Activated CD4-positive, alpha-beta T cell treated with anti-CD3 and anti-CD28 coated beads, Interleukin-2, Interleukin-4, amounts not matched to agents 100 ng/mL and 50 ng/mL, durations not matched to agents 16 hours and 8 hours (primary cell): ENCODE data around the gene STOML2.
"Not testable (repeated sequence)": the region's sequence is repeated elsewhere in the genome, so short reads cannot be mapped to it uniquely, and the experiment has no call there.

Experiments
- DNase-seq: peaks from one replicate; pipeline ENCODE4 v3.0.0-alpha.2; 2020; ENCODE audit warnings: low spot score

The STOML2 gene, protein sequence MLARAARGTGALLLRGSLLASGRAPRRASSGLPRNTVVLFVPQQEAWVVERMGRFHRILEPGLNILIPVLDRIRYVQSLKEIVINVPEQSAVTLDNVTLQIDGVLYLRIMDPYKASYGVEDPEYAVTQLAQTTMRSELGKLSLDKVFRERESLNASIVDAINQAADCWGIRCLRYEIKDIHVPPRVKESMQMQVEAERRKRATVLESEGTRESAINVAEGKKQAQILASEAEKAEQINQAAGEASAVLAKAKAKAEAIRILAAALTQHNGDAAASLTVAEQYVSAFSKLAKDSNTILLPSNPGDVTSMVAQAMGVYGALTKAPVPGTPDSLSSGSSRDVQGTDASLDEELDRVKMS

DNA sequence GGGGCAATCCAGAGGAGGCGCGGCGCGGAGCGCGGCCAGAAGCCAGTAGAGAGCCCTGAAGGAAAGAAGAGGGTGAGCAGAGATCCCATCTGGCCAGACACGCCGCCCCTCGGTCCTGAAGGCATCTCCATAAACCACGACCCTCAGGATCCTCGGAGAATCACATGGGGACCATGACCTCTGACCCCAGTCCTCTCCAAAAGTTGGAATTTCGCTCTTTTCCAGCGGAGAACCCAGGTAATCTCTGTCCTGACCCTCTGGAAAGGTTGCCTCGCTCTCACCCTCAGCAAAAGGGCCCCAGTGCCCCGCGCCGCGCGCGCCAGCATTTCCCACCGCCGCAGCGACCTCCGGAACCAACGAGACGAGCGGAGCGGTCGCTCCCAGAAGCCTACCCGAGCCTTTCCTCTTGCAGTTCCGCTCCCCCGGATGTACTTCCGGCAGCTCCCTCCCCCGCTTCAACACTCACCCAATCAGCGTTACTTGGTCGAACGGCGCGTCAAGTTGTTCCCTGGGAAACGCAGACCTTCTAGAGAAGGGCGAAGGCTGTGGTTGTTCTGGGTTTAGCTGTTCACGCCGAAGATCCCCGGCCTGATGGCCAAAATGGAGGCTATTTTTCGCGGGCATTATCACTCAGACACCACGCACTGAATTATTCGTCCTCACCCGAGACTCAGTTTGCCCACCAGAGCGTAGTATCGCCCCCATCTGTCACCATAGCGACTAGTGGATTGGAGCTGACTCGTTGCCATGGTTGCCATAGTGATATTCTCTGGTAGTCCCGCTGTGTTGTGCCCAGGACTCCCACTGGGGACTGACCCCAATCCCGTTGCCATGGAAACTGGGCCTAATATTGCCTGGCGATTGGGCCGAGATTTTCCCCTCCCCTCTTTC is at the start of gene STOML2:
Gene STOML2 (minus strand): TSS at position 363 of the 891 bp plus-strand sequence. CDS start 37 bp downstream, at position 326.
- DNase-seq = peak; percentile 96

DNA sequence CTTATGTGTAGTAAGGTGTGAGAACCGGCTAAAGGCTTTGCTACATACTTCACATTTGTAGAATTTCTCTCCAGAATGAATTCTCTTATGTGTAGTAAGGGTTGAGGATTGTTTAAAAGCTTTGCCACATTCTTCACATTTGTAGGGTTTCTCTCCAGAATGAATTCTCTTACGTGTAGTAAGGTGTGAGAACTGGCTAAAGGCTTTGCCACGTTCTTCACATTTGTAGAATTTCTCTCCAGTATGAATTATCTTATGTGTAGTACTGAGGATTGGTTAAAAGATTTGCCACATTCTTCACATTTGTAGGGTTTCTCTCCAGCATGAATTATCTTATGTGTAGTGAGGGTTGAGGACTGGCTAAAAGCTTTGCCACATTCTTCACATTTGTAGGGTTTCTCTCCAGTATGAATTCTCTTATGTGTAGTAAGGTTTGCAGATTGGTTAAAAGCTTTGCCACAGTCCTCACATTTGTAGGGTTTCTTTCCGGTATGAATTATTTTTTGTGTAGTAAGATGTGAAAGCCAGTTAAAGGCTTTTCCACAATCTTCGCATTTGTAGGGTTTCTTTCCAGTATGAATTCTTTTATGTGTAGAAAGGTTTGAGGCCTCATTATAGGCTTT is 45.1 kb upstream of the STOML2 start:
- not testable (repeated sequence) for DNase-seq

DNA sequence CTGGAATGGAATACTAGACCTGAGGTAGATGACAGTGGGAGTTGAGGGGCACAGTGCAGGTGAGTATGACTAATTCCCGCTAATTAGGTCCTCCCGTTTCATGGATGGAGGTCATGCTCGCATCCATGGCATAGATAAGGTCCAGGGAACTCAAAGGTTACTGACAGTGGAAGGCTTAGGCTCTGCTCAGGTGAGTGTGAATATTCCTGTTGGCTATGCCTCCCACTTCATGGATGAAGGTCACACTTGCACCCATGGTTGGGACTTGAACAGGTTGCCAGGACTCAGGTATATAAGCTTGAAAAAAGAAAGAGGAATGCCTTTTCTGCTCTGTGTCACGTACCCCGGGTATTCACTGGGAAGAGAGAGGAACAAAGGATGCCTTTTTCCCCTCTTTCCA is 39.1 kb upstream of the STOML2 start:
- DNase-seq = no peak

DNA sequence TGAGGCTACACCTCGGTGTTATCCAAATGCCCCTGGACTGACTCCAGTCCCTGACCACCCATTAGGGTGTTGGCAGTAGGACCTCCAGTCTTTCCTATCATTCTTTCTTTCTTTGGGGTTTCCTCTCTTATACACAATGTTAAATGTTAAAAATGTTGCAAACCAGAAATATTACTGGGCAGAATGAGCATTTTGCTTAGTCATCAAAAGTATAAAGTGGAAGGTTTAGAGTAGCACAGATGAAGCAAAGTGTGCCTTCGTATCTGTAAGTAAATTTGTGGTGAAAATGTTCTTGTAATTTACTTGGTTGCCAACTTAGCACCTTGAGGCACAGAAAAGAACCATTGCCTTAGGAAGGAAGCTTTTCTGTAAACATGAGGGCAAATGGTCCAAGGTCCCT is 37.2 kb upstream of the STOML2 start:
- no peak for DNase-seq

DNA sequence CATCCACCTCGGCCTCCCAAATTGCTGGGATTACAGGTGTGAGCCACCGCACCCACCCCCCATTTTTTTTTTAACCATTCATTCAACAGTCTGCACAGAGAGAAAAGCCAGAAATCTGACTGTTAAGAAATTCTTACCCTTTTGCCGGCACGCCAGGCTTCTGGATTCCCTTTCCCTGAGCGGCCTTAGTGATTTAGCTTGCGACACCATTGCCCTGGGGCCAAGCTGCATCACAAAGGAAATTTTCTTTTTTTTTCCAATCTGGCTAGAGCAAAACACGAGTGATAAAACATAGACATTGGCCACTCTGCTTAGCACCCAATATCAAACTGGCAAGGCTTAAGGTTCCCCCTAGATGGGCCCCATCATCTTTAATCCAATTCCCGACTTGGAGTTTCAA is 33.9 kb upstream of the STOML2 start:
- DNase-seq = no peak

DNA sequence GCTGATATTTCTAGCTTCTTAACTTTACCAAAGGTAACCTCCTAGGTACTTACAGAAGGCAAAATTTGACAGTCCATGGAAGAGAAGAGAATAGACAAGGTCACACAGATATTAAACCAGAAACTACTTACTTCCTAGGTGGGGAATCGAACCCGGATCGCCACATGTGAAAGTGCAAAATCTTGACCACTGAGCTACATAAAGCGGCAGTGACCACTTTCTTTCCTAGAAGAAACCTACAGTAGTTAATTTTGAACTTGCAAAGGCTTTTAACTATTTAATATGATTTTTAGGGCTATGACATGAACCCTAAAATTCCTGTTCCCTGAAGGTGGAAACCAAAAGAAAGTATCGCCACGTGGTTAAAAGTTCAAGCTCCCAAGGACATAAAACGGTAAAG is 33.1 kb upstream of the STOML2 start:
- DNase-seq = no peak

DNA sequence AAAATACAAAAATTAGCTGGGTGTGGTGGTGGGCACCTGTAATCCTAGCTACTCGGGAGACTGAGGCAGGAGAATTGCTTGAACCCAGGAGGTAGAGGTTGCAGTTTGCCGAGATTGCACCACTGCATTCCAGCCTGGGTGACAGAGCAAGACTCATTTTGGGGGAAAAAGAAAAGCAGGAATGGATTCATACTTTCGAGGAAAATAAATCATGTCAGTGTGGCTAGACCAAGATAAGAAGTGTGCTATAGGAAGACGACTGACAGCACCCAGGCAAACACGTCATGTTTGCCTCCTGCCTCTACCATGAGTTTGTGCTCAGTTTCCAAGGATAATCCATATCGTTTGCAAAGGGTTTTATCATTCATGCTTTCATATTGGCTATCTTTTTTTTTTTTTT is 32.0 kb upstream of the STOML2 start:
- no peak for DNase-seq

DNA sequence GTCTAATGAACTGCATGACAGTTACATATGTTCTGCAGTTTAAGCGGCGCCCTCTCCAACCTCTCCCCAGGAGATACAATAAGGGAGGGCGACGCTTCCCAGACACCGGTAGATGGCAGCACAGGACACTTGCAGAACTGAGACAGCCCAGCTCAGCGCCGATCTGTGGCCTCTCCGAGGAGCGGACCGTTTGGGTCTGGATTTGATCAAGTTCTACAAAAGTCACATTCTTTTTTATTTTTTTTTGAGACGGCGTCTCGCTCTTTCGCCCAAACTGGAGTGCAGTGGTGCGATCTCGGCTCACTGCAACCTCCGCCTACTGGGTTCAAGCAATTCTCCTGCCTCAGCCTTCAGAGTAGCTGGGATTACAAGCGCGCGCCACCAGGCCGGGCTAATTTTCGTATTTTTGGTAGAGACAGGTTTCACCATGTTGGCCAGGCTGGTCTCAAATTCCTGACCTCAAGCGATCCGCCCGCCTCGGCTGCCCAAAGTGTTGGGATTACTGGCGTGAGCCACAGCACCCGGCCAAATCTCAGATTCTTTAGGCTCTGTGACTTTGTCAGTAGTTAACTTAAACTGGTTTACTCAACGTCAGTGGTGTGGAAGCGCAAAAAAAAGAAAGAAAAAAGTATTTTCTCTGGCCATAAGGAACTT is 14.1 kb upstream of the STOML2 start:
- DNase-seq = peak; percentile 92

DNA sequence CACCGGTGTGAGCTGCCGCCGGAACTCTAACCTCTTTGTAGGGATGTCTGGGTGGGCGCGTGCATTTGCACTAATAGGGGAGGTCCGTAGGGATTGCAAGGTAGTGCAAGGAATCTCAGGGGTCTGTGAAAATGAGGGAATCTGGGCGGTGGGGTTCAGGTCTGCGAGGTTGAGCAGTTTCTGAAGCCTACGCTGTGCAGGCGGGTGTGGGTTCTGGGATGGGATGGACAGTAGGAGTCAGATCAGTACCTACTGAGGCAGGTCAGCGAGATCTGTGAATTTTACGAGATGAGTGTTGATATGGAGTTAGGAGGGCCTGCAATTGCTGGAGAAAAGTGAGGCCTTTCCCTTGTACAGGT is 13.6 kb upstream of the STOML2 start:
- DNase-seq = no peak

DNA sequence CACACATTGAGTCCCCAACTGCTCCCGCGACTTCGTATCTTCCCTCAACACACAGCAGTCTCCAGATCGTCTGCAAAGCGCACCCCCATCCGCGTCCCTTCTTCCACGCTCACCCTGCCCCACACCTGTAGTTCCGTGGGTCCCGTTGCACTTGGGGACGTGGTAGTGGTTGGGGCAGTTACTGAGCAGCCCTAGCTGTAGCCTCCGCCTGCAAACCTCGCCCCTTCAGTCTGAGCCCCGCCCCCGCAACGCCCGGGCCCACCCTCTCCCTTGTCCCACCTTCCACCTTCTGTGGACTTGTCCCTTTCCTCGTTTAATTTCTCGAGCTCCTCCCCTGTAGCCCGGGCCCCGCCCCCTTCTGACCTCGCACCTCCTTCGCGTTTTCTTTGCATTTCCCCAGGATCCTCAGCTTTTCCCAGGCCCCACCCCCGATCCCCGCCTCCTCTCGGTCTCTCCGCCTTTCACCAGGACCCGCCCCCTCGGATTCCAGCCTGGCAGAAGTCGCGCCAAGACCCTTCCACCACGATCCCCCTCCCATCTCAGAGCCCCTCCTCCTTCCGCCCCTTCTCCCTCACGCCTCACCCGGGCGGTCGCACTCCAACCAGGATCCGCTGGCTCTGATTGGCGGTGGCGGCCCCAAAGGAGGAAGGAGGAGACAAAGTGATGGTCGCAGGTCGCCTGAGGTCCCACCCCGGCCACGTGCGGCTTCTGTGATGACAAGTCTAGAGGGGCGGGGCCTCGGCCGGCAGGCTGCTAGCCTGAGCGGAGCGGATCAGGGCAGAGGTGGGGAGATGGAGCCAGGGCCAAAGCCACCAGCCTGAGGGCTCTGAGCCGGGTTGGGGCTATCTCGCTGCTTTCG is 13.0 kb upstream of the STOML2 start, which contains the start of gene ATOSB:
Gene ATOSB (minus strand): TSS at position 183 of the 859 bp plus-strand sequence. CDS start 7,588 bp downstream, outside the sequence.
- DNase-seq = peak; percentile 91

DNA sequence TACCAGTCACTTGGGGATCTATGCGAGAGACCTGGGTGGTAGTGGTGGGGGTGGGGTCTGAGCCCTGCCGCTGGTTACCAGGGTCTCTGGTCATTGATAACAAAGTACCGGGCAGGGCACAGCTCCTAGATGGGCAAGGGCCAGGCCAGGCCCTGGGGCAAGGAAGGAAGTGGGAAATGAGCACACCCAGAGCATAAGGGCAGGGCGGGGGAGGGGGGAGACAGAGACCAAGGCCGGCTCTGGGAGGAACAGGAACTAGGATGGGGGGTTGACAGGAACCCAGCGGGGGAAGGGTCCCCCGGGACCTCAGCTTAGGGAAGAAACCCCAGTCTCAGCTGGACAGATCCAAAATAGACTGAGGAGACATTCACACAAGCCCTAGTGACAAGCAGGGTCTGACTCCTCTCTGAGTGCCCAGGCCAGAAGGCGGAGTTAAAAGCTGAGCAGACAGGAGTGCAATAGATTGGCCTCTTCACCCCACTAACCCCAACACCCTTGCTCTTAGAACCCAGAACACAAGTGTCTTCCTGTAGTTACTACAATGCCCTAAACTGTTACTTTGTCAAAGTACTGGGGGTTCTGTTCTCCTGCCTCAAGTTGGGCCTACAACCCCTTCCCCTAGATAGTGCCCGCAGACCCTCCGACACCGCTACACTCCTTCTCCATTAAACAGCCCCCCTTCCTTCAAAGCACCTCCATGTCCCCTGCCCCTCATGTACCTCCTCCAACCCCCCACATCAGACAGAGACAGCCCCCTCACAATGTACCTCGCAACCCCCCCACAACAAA is 12.1 kb upstream of the STOML2 start:
- DNase-seq = peak; percentile 35

DNA sequence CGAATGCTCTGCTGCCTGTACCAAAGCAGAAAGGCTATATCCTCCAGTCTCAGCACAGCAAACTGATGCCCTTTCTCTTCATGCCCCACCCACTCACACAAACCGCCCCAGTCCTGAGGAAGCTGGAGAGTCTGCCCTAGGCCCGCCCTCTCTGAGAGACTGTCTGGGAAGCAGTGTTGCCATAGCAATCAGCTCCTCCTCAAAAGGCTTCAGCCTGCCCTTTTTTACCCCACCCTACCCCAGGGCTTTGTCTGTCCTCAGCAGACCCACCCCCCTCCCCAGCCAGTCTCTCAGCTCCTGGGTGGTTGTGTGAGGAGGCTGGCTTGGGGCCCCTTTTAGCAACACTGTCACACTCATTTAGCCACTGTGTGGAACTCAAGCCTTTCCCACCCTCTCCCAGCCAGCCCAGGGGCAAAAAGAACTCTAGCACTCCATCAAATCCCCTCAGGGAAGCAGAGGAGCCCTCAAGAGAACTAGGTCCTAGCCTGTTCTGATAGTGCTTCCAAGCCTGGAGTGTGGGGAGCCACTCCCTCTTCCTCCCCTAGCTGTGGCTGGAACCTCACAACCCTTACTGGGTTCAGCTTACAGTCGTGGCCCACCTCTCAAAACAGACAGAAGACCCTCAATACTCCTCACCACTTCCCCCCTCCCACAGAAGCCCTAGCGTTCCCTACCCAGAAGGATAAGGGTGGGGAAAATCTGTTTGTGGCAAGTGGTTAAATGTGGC is 11.3 kb upstream of the STOML2 start:
- peak; percentile 75 for DNase-seq

DNA sequence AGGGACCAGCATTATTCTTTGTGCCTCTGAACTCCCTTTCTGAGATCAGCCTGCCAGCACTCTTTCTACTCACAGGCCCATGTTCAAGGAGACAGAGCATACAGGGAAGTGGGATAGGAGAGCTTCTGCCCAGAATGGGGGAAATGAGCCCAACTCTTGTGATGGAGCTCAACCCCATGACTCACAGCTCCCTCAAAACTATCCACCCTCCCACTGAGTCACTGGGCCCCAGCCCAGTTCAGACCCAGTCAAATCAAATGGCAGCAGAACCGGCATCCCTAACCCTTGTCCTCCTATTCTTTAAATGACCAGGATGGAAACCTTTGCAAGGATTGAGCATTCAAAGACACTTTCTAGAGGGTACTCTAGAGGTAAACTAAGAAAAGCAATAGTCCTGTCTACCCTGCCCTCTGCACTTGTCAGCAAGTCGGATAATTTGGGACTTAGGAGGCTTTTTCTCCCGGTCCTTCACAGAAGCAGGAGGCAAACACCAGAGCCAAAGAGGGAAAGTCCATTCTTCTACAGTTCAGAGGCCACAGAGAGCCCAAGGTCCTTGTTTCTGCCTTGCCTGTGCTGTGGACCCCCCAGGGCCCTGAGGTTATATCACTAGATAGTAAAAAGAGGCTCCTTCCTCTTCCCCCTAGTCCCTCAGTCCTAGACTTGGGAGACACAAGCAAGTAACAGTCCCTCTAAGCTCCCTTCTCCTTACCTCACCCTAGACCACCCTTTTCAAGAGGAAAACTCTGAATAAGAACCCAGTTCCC is 9.5 kb upstream of the STOML2 start:
- no peak for DNase-seq

DNA sequence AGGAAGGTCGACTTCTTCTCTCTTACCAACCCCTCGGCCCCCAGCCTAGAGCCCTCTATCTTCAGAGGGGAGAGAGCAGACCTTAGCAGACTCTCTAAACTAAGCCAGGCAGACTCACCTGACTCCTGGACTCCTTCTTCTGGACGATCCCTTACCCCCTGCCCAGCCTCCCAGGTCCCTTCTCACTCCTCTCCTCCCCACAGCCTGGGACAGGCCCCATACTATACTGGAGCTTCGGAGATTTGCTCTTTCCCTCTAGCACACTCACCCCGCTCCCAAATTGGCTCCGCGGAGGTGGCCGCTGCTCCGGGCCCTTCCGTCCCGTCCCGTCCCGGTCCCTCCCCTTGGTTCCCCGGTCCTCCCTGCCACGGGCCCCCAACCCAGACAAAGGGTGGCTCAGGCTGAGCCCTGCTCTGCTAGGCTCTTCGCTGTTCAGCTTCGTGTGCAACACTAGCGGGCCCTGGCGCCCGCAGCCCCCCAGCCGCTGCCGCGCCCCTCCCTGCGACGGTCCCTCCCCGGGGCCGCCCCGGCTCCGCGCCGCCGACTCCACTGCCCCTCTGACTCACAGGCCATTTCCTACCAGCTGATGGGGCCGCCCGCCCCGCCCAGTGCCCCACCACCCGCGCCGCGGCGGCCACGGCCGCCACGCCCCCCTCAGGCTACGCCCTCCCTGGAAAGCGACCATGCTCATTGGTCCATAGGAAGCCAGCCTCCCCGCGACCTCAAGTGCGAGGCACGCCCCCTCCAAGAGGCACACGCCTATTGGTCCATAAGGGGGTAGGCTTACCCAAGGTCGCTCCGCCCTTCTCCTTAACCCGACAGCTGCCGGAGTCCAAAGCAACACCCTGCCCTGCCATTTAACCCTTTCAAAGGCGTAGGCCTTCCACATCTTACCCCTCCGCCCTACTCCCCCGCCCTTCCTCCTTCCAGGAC is 8.3 kb upstream of the STOML2 start:
- peak; percentile 98 for DNase-seq

DNA sequence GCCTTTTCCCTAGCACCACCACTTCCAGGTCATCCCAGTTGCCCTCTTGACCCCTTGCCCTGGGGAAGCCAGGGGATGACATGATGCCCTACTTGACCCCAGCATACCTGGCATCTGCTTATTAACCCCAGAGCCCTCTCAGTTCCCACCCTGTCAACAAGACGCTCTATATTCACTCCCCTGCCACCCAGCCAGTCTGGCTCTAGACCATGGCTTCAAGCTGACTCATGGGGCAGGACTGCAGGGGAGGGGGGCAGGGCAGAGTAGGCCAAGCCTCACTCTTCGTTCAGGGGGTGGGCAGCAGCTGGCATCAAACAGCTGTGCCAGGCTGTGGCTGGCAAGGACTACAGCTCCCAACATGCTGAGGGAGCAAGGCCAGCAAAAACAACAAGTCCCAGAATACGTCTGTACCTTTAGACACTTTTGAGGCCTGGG is 7.4 kb upstream of the STOML2 start:
- no peak for DNase-seq

DNA sequence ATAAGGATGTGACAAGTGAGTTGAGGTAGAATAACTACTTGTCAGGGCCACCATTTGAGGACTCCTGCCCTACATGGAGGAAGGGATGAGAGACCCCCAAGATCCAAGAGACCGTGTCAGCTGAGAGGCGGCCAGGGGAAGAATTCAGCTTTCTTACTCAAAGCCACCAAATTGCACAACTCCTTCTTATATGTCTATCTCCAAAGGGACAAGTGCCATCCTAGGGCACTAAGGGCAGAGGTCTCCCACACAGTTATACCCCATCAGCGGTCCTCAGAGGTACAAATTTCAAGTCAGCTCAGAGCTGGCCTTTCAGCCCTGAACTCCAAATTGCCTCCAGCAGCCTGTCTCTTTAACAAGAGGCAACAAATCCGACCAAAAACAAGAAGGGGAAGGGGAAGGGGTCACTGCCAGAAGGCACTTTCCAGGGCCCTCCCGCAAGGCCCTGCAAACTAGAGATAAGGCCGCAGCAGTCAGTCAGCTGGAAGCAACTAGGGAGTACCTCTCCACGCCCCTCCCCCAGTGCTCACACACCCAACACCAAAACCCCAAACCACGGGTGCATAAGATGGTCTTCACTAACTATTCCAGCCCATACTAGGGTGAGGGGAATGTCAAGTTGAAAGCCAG is 6.1 kb upstream of the STOML2 start:
- DNase-seq = no peak

DNA sequence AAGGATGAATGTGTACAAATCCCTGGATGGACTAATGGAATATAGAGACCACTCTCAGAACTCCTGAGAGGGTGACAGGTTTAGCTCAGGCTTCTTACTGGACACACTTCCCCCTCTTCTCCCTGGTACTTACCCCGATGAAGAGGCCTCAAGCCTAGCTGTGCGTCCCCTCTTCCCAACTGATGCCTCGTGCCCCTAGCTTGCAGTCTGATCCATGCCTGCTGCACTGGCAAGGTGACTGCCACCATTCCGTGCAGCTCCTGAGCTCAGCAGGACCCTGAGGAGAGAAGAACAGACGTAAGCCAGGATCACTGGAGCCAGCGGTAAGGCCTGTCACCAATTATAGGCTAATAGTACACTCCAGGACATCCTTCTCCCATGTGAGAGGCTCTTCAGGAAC is 5.5 kb upstream of the STOML2 start:
- no peak for DNase-seq
